ENCODE measurements around the gene NOXA1.
A peak's percentile ranks its signal among the peaks of the same experiment; 100 is the strongest.
"Not testable (repeated sequence)": the region's sequence is repeated elsewhere in the genome, so short reads cannot be mapped to it uniquely, and the experiment has no call there.

Gene NOXA1

GRCh38 chr9:137441289-137441934 lies 18.2 kb downstream of the NOXA1 start, which contains the start of gene ENTPD8:
Gene ENTPD8 (minus strand): TSS chr9:137441357. CDS start chr9:137438285, 3,072 bp downstream.
- DNase-seq, result peak; percentile 94

GRCh38 chr9:137441935-137442321 lies 18.7 kb downstream of the NOXA1 start:
- DNase-seq, result no peak

GRCh38 chr9:137444106-137444790 lies 21.1 kb downstream of the NOXA1 start:
- DNase-seq, result no peak

GRCh38 chr9:137445275-137445807 lies 22.1 kb downstream of the NOXA1 start:
- DNase-seq, result peak; percentile 68

GRCh38 chr9:137445930-137446431 lies 22.8 kb downstream of the NOXA1 start:
- DNase-seq, result peak; percentile 44

- DNase-seq, result no peak
Observed at GRCh38 chr9:137446851-137447471, 23.8 kb downstream of the NOXA1 start.

- no peak for DNase-seq
Observed at GRCh38 chr9:137447722-137448601, 24.8 kb downstream of the NOXA1 start.

- DNase-seq, result no peak
Observed at GRCh38 chr9:137448602-137448962, 25.4 kb downstream of the NOXA1 start.

- DNase-seq, result no peak
Observed at GRCh38 chr9:137449081-137449844, 26.1 kb downstream of the NOXA1 start.

GRCh38 chr9:137449931-137450538 lies 26.8 kb downstream of the NOXA1 start:
- DNase-seq, result no peak

GRCh38 chr9:137450539-137451222 lies 27.5 kb downstream of the NOXA1 start:
- DNase-seq, result not testable (repeated sequence)

- not testable (repeated sequence) for DNase-seq
Observed at GRCh38 chr9:137451264-137452005, 28.2 kb downstream of the NOXA1 start.

- DNase-seq, result no peak
Observed at GRCh38 chr9:137452006-137452760, 29.0 kb downstream of the NOXA1 start.

- no peak for DNase-seq
Observed at GRCh38 chr9:137452761-137453642, 29.8 kb downstream of the NOXA1 start.

GRCh38 chr9:137453643-137454081 lies 30.5 kb downstream of the NOXA1 start:
- no peak for DNase-seq

- DNase-seq, result no peak
Observed at GRCh38 chr9:137454145-137454596, 31.0 kb downstream of the NOXA1 start.

- DNase-seq, result no peak
Observed at GRCh38 chr9:137454597-137455358, 31.6 kb downstream of the NOXA1 start.

Data from NCI-H146 (cell line).